PC-9 (cell line): Measurements from ENCODE around the gene BCL2L11.

Source experiments
- EZH2 ChIP-seq: fragments of 200-600 bp; sonication (generic); IDR thresholded peaks from 2 replicates; pipeline ENCODE4 v1.8.0; 2017; ENCODE audit warnings: antibody characterized with exemption, low read depth
- TF ChIP-seq, protein P1 (sequence below): fragments of 200-600 bp; sonication (generic); conservative IDR thresholded peaks from 2 replicates; pipeline ENCODE4 v1.6.1; 2017; ENCODE audit warnings: mixed run types, antibody characterized with exemption, mild to moderate bottlenecking, moderate library complexity

DNA sequence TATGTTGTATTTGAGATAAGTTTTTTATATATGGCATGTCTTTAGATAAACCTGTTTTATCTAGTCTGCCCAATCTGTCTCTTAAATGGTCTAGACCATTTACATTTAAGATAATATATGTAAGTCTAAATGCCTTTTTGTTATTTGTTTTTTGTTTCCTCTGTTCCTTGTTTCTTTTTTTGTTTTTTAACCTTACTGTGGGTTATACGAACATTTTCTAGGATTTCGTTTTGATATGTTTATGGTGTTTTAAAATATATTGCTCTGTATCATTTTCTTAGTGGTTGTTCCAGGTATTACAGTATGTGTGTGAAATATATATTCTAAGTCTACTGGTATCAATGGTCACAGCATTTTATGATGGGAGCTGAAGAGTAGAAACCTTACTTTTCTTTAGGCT is 13.3 kb downstream of the BCL2L11 start:
- TF ChIP-seq, protein P1, sequence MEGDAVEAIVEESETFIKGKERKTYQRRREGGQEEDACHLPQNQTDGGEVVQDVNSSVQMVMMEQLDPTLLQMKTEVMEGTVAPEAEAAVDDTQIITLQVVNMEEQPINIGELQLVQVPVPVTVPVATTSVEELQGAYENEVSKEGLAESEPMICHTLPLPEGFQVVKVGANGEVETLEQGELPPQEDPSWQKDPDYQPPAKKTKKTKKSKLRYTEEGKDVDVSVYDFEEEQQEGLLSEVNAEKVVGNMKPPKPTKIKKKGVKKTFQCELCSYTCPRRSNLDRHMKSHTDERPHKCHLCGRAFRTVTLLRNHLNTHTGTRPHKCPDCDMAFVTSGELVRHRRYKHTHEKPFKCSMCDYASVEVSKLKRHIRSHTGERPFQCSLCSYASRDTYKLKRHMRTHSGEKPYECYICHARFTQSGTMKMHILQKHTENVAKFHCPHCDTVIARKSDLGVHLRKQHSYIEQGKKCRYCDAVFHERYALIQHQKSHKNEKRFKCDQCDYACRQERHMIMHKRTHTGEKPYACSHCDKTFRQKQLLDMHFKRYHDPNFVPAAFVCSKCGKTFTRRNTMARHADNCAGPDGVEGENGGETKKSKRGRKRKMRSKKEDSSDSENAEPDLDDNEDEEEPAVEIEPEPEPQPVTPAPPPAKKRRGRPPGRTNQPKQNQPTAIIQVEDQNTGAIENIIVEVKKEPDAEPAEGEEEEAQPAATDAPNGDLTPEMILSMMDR: peak; percentile 52
- no peak for TF ChIP-seq EZH2
